Heart left ventricle (tissue), 13 donors: ENCODE results near the gene PACSIN1.

Experiments
- CTCF ChIP-seq, 12 donors: fragments of 200-600 bp; sonication (generic) in 4 of 12; IDR thresholded peaks; one replicate each; pipeline versions ENCODE4 v1.5.0 to v1.8.0; 2018 to 2022; ENCODE audit warnings: antibody characterized with exemption in 12 of 12, mild to moderate bottlenecking in 5 of 12
- POLR2A ChIP-seq, 2 donors: fragments of 450-650 bp; IDR thresholded peaks; one replicate each; pipeline ENCODE4 v1.6.1; 2017; ENCODE audit warnings: antibody characterized with exemption in 2 of 2, mild to moderate bottlenecking in 2 of 2, moderate library complexity in 2 of 2
- donor health status: ischemic (EF 13 %, LVEDD 7.1; RV severe dilation, severe dysfunction).
- donor health status: DM: no; HTN: yes; CAD: no.
- donor health status: DM: no; HTN: no; CAD: no.
- donor health status: ischemic (EF 25% LVEDD 6.9; RV normal size, moderate dysfunction).
- donor health status: ischemic (EF 25% LVEDD 5.7; RV mildly dilated, moderate dysfunction).
- donor health status: ischemic (EF 35%, LVEDD 5.7; RV mildly dilated, moderate dysfunction).
- donor health status: nonischemic (EF 11% LVEDD 7.7; RV severe dilation, severe dysfunction).
- donor health status: DM: yes; HTN: yes; CAD: no.
- donor health status: PGD.
- donor health status: ischemic (EF 29% LVEDD 5.4; RV normal size, mild dysfunction).
- donor health status: nonischemic (EF 23%, LVEDD 6.1; RV moderate dilation, normal function).

GRCh38 chr6:34549804-34550202, 83.9 kb downstream of the PACSIN1 start:
- no peak for TF ChIP-seq CTCF (IDR thresholded peaks at IDR 0.05)
- TF ChIP-seq POLR2A (IDR thresholded peaks at IDR 0.05) = no peak
